Activated CD4-positive, alpha-beta T cell treated with anti-CD3 and anti-CD28 coated beads for 24 hours (primary cell): ENCODE measurements around the gene KRTAP3-2.

Source experiments
- DNase-seq, 2 donors: peaks; one replicate each; pipeline ENCODE4 v3.0.0-alpha.2; 2020; ENCODE audit warnings: low read depth in 2 of 2

KRTAP3-2 gene

GRCh38 chr17:41010441-41010840 lies 10.7 kb upstream of the KRTAP3-2 start:
- DNase-seq, result no peak

- DNase-seq, result no peak
These were observed 10.2 kb upstream of the KRTAP3-2 start for GRCh38 chr17:41009936-41010335.

- DNase-seq, result no peak
These were observed 9.6 kb upstream of the KRTAP3-2 start for GRCh38 chr17:41009301-41009760.

GRCh38 chr17:41008811-41009210 lies 9.1 kb upstream of the KRTAP3-2 start, which contains the start of gene KRTAP3-1:
KRTAP3-1 (minus strand) TSS chr17:41009128; CDS start chr17:41009074, 54 bp downstream.
- no peak for DNase-seq

- no peak for DNase-seq
These were observed 4.7 kb upstream of the KRTAP3-2 start for GRCh38 chr17:41004397-41004796.

GRCh38 chr17:41003926-41004325 lies 4.2 kb upstream of the KRTAP3-2 start:
- no peak for DNase-seq

- DNase-seq, result no peak
These were observed 3.1 kb upstream of the KRTAP3-2 start for GRCh38 chr17:41002814-41003213.

GRCh38 chr17:41001795-41002194 lies 2.1 kb upstream of the KRTAP3-2 start:
- DNase-seq, result no peak

GRCh38 chr17:40997361-40997760 lies 2.3 kb downstream of the KRTAP3-2 start:
- DNase-seq, result no peak

- DNase-seq, result no peak
These were observed 2.9 kb downstream of the KRTAP3-2 start for GRCh38 chr17:40996829-40997228.

- DNase-seq, result no peak
These were observed 4.6 kb downstream of the KRTAP3-2 start for GRCh38 chr17:40995116-40995515.

GRCh38 chr17:40993839-40994238 lies 5.9 kb downstream of the KRTAP3-2 start, which contains the start of gene KRTAP3-3:
KRTAP3-3 (minus strand) TSS chr17:40994164; CDS start chr17:40994097, 67 bp downstream.
- DNase-seq, result no peak

- no peak for DNase-seq
These were observed 6.6 kb downstream of the KRTAP3-2 start for GRCh38 chr17:40993084-40993483.

GRCh38 chr17:40992666-40993065 lies 7.0 kb downstream of the KRTAP3-2 start:
- DNase-seq, result no peak

GRCh38 chr17:40986920-40987319 lies 12.8 kb downstream of the KRTAP3-2 start:
- no peak for DNase-seq

GRCh38 chr17:40984226-40984625 lies 15.5 kb downstream of the KRTAP3-2 start, which contains the start of gene KRT40:
KRT40 (minus strand) TSS chr17:40984326; CDS start chr17:40984273, 53 bp downstream.
- no peak for DNase-seq

GRCh38 chr17:40981115-40981514 lies 18.6 kb downstream of the KRTAP3-2 start:
- no peak for DNase-seq

GRCh38 chr17:40980596-40980995 lies 19.1 kb downstream of the KRTAP3-2 start:
- no peak for DNase-seq

GRCh38 chr17:40980117-40980516 lies 19.6 kb downstream of the KRTAP3-2 start:
- no peak for DNase-seq

- no peak for DNase-seq
These were observed 21.0 kb downstream of the KRTAP3-2 start for GRCh38 chr17:40978575-40979151.

GRCh38 chr17:40975516-40975915 lies 24.2 kb downstream of the KRTAP3-2 start:
- no peak for DNase-seq

GRCh38 chr17:40974366-40974765 lies 25.3 kb downstream of the KRTAP3-2 start:
- no peak for DNase-seq

GRCh38 chr17:40967582-40967981 lies 32.1 kb downstream of the KRTAP3-2 start:
- DNase-seq, result no peak

GRCh38 chr17:40966848-40967247 lies 32.9 kb downstream of the KRTAP3-2 start, which contains the start of gene KRT39:
KRT39 (minus strand) TSS chr17:40966948; CDS start chr17:40966856, 92 bp downstream.
- DNase-seq, result no peak
